Kidney (tissue), 14 donors: ENCODE measurements around the gene SLCO4A1. TPM values are rescaled to one million over a fixed set of nuclear protein-coding genes. Genes with fewer than 3 reads are reported as not detected.
"Not testable (repeated sequence)": the region's sequence is repeated elsewhere in the genome, so short reads cannot be mapped to it uniquely, and the experiment has no call there.

ENCODE experiments used
- DNase-seq, 5 donors: peaks; one replicate each; pipeline ENCODE4 v3.0.0-alpha.2; 2013 to 2020
- FAIRE-seq: peaks from 2 replicates; lab custom pipeline; 2012; peaks lifted over from hg19 to GRCh38; lab: Jason Lieb, UNC
- H3K27ac ChIP-seq, 2 donors: one replicate each; pipeline ENCODE4 v1.7.0; 2013; ENCODE audit warnings: low read depth in 2 of 2, low read length in 2 of 2, inconsistent platforms in 1 of 2
- H3K27me3 ChIP-seq: one replicate; pipeline ENCODE4 v1.7.1; 2013; ENCODE audit warnings: low read length, inconsistent platforms; ENCODE audit not compliant: control insufficient read depth, insufficient read depth
- H3K36me3 ChIP-seq, 3 donors: one replicate each; pipeline versions ENCODE4 v1.7.0 to v1.7.1; 2013; ENCODE audit warnings: low read length in 3 of 3, control low read depth in 1 of 3, inconsistent platforms in 1 of 3; ENCODE audit not compliant: insufficient read depth in 3 of 3, control insufficient read depth in 2 of 3
- H3K4me1 ChIP-seq, 3 donors: one replicate each; pipeline versions ENCODE4 v1.7.0 to v1.7.1; 2013; ENCODE audit warnings: low read length in 3 of 3, inconsistent platforms in 1 of 3, low read depth in 1 of 3; ENCODE audit not compliant: control insufficient read depth in 2 of 3, insufficient read depth in 2 of 3
- H3K4me3 ChIP-seq, 3 donors: one replicate each; pipeline versions ENCODE4 v1.7.0 to v1.8.1; 2013; ENCODE audit warnings: low read length in 3 of 3, control low read depth in 1 of 3, inconsistent platforms in 1 of 3
- H3K9ac ChIP-seq, 3 donors: one replicate each; pipeline versions ENCODE4 v1.7.0 to v1.7.1; 2013; ENCODE audit warnings: low read length in 3 of 3, control low read depth in 1 of 3, inconsistent platforms in 1 of 3
- H3K9me3 ChIP-seq, 3 donors: one replicate each; pipeline versions ENCODE4 v1.7.0 to v1.7.1; 2013; ENCODE audit warnings: low read length in 3 of 3, control low read depth in 1 of 3, inconsistent platforms in 1 of 3; ENCODE audit not compliant: control insufficient read depth in 2 of 3, insufficient read depth in 1 of 3
- intact Hi-C: fragments of 100-400 bp; cut with DNase I; formaldehyde crosslinking; loops from one replicate; pipeline ENCODE4 v1.11.1; 2022
- polyA plus RNA-seq: library from polyadenylated mRNA; stranded (reverse); fragments of 350-450 nt; fragmentation: Illumina TruSeq; extraction: RNeasy Lipid Tissue Mini Kit (QIAGEN cat#74804); gene quantifications from one replicate; pipeline ENCODE4 v1.2.3, GENCODE V29; 2014; ENCODE audit warnings: low read depth, low replicate concordance; ENCODE audit not compliant: insufficient read depth
- total RNA-seq: library from RNA; stranded (reverse); fragmentation: NEBNext Ultra II Directional; extraction: Animal tissue kit (Norgen Biotek cat#: 25700); gene quantifications from one replicate; pipeline ENCODE4 v1.2.1, GENCODE V29; 2021
- TF ChIP-seq, protein P1 (sequence below): IDR thresholded peaks from 3 replicates; pipeline ENCODE4 v1.5.1; 2012; ENCODE audit warnings: mild to moderate bottlenecking, moderate library complexity, borderline replicate concordance; ENCODE audit not compliant: insufficient read depth; ENCODE audit errors: extremely low read depth
- donor health status: control.
- donor health status: control.
- donor health status: control.
- donor health status: control.
- donor health status: control.
- donor health status: DM: yes; HTN: yes; CAD: no.
- donor health status: Normal renal cell carcinoma (clear cell type).

SLCO4A1 gene
- total and polyA plus RNA-seq, 2 donors from 2014 or later, result 12.4 to 80.3 TPM

DNA sequence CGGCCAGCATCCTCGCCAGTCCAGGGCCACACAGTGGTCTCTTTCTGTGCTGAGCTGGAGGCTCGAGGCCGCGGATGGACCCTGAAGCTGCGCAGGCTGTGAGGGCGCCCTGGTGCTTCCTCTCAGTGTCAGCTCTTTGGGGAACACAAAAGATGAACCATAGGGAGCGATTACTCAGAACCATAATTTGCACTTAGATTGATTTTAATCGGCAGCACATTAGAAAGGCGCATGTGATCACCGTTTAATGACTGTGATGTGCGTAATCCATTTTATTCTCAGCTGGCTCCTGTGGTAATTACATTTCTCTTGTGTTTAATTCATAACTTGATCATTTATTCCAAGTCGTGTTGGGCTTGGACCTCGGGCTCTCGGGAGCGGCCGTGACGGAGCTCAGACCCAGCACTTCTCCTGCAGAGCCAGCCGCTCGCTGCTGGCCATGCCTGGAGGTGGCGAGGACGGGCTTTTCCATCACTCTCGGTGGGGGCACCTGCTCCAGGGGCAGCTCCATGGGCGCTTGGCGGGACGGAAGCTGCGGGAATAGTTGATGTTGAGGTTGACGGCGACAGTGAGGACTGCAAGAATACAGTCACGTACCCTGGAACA lies 40.7 kb downstream of the SLCO4A1 start:
- FAIRE-seq (no peak), DNase-seq (no peak)

DNA sequence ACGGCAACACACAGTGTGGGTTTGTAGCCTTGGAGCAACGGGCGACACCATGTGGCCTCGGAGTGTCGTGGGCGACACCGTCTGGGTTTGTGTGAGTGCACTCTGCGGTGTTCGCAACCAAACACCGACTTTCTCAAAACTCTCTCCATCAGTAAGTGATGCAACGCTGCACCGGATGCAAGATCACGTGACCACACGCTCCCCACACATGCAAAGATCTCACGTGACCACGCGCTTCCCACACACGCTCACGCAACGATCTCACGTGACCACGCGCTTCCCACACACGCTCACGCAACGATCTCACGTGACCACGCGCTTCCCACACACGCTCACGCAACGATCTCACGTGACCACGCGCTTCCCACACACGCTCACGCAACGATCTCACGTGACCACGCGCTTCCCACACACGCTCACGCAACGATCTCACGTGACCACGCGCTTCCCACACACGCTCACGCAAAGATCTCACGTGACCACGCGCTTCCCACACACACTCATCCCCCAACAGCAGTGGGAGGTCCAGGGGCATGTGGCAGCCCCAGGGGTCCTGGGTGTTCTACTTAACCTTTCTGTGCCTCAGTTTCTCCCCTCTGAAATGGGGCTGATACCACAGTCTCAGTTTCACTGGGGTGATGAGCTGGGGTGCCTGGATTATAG lies 41.5 kb downstream of the SLCO4A1 start:
- H3K27me3 ChIP-seq, H3K9ac ChIP-seq, H3K27ac ChIP-seq, H3K9me3 ChIP-seq, FAIRE-seq, H3K36me3 ChIP-seq, H3K4me3 ChIP-seq, intact Hi-C loops, DNase-seq, H3K4me1 ChIP-seq: not testable (repeated sequence)

More for the DNA sequence above, 40.7 kb downstream of the SLCO4A1 start:
- Histone ChIP-seq H3K36me3 (no peaks in the 10 kb centered on the region), H3K4me3 (no peak overlapping the region), H3K27ac (no peak overlapping the region), H3K9me3 (peaks cover 0 to 7% (median 0%) of the 10 kb centered on the region in 3 donors), H3K27me3 (no peaks in the 10 kb centered on the region), H3K9ac (no peak overlapping the region), H3K4me1 (no peaks in the 10 kb centered on the region)
- TF ChIP-seq, protein P1, sequence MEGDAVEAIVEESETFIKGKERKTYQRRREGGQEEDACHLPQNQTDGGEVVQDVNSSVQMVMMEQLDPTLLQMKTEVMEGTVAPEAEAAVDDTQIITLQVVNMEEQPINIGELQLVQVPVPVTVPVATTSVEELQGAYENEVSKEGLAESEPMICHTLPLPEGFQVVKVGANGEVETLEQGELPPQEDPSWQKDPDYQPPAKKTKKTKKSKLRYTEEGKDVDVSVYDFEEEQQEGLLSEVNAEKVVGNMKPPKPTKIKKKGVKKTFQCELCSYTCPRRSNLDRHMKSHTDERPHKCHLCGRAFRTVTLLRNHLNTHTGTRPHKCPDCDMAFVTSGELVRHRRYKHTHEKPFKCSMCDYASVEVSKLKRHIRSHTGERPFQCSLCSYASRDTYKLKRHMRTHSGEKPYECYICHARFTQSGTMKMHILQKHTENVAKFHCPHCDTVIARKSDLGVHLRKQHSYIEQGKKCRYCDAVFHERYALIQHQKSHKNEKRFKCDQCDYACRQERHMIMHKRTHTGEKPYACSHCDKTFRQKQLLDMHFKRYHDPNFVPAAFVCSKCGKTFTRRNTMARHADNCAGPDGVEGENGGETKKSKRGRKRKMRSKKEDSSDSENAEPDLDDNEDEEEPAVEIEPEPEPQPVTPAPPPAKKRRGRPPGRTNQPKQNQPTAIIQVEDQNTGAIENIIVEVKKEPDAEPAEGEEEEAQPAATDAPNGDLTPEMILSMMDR, result no peak
- intact Hi-C loops, result no loop called here

GRCh38 chr20:62684981-62685380 lies 42.7 kb downstream of the SLCO4A1 start:
- DNase-seq, result peak in 3 of 5 donors; percentile 61 to 73 (median 68)
- no peak overlapping the region for H3K4me3 ChIP-seq
- no peak overlapping the region for H3K27ac ChIP-seq
- no peaks in the 10 kb centered on the region for H3K27me3 ChIP-seq
- H3K4me1 ChIP-seq, result no peaks in the 10 kb centered on the region
- H3K36me3 ChIP-seq, result no peaks in the 10 kb centered on the region
- TF ChIP-seq, protein P1, result no peak
- no peak overlapping the region for H3K9ac ChIP-seq
- FAIRE-seq, result no peak
- intact Hi-C loops, result no loop called here
- peaks cover 0 to 5% (median 0%) of the 10 kb centered on the region in 3 donors for H3K9me3 ChIP-seq

GRCh38 chr20:62685781-62686555 lies 43.7 kb downstream of the SLCO4A1 start:
- TF ChIP-seq, protein P1, result no peak
- Histone ChIP-seq H3K36me3 (no peaks in the 10 kb centered on the region), H3K4me1 (no peaks in the 10 kb centered on the region), H3K9me3 (no peaks in the 10 kb centered on the region), H3K9ac (no peak overlapping the region), H3K27ac (no peak overlapping the region), H3K27me3 (no peaks in the 10 kb centered on the region), H3K4me3 (no peak overlapping the region)
- no peak for DNase-seq
- no peak for FAIRE-seq
- intact Hi-C loops, result no loop called here
